Pancreas (tissue), 8 donors: Measurements from ENCODE around the gene SFTA2. TPM values are rescaled to one million over a fixed set of nuclear protein-coding genes. Genes with fewer than 3 reads are reported as not detected.

Experiments
- microRNA-seq, 2 donors: library from miRNA; unstranded; fragments of <30 nt; microRNA quantifications; one replicate each; pipeline versions ENCODE4 to v1.1.0, GENCODE V29; 2019 to 2020
- polyA plus RNA-seq, 2 donors: library from polyadenylated mRNA; stranded (reverse); fragments of 200-250 nt; gene quantifications; one replicate each; pipeline ENCODE4 v1.2.3, GENCODE V29; 2013
- total RNA-seq, 6 donors: library from RNA; stranded (reverse); fragmentation: NEBNext Ultra II Directional in 4 of 6; extraction: Animal tissue kit (Norgen Biotek cat#: 25700) in 4 of 6; gene quantifications; one replicate each; pipeline versions ENCODE4 v1.2.1 to v1.2.4, GENCODE V29; 2021 to 2023
- donor health status: healthy with polysubstance abuse.
- donor health status: DM: no; HTN: no; CAD: no; lungs with moderate emphysema.
- donor health status: DM: no; HTN: no; CAD: no.
- donor health status: Bipolar disorder and iron deficiency.
- donor health status: DM: yes; HTN: yes; CAD: no.
- donor health status: DM: no; HTN: no; CAD: no.
- donor health status: DM: no; HTN: no; CAD: no.
- donor health status: DM: yes; HTN: yes; CAD: no.

SFTA2 gene
- total and polyA plus RNA-seq, 8 donors, result 0.83 to 22.9 (median 3.1) TPM

Small RNAs within 50 kb of the gene (microRNA-seq; reads per million reads assigned to microRNA genes)
- gene MIR4640, result 0.29 to 0.77 reads per million in 2 donors

Other genes starting within 250 kb of the SFTA2 start
- 10 to 100 TPM in 2 of 6 donors, 1 to 10 TPM in 4; 5.3 to 27.2 (median 7.8) TPM for gene PPP1R18, start 245.5 kb downstream of the SFTA2 start, total RNA-seq
- 10 to 100 TPM; 25.8 to 27.1 TPM for gene PPP1R18, start 245.5 kb downstream of the SFTA2 start, polyA plus RNA-seq
- 1 to 10 TPM; 3.3 to 7.9 (median 4.6) TPM for gene NRM, start 241.2 kb downstream of the SFTA2 start, total RNA-seq
- gene NRM, start 241.2 kb downstream of the SFTA2 start, polyA plus RNA-seq, result 10 to 100 TPM; 18.2 to 23.6 TPM
- 10 to 100 TPM; 12.3 to 18.7 (median 13.5) TPM for gene MDC1, start 214.9 kb downstream of the SFTA2 start, total RNA-seq
- 10 to 100 TPM; 18.9 to 28.0 TPM for gene MDC1, start 214.9 kb downstream of the SFTA2 start, polyA plus RNA-seq
- gene TUBB, start 211.8 kb downstream of the SFTA2 start, total RNA-seq, result 100 to 1,000 TPM in 4 of 6 donors, 10 to 100 TPM in 2; 66.1 to 171 (median 116) TPM
- 100 to 1,000 TPM in 1 of 2 donors, 10 to 100 TPM in 1; 67.9 to 111 TPM for gene TUBB, start 211.8 kb downstream of the SFTA2 start, polyA plus RNA-seq
- 10 to 100 TPM; 45.7 to 92.2 (median 51.3) TPM for gene FLOT1, start 189.5 kb downstream of the SFTA2 start, total RNA-seq
- 100 to 1,000 TPM; 123 to 151 TPM for gene FLOT1, start 189.5 kb downstream of the SFTA2 start, polyA plus RNA-seq
- 10 to 100 TPM; 23.0 to 87.5 (median 41.3) TPM for gene IER3, start 187.6 kb downstream of the SFTA2 start, total RNA-seq
- 100 to 1,000 TPM in 1 of 2 donors, 10 to 100 TPM in 1; 99.4 to 174 TPM for gene IER3, start 187.6 kb downstream of the SFTA2 start, polyA plus RNA-seq
- gene DDR1, start 47.7 kb downstream of the SFTA2 start, total RNA-seq, result 100 to 1,000 TPM in 4 of 6 donors, 10 to 100 TPM in 2; 92.7 to 160 (median 118) TPM
- 100 to 1,000 TPM; 103 to 149 TPM for gene DDR1, start 47.7 kb downstream of the SFTA2 start, polyA plus RNA-seq
- gene GTF2H4, start 24.0 kb downstream of the SFTA2 start, total RNA-seq, result 10 to 100 TPM in 5 of 6 donors, 1 to 10 TPM in 1; 9.4 to 23.2 (median 13.0) TPM
- gene GTF2H4, start 24.0 kb downstream of the SFTA2 start, polyA plus RNA-seq, result 10 to 100 TPM; 34.6 to 45.8 TPM
- gene VARS2, start 17.9 kb downstream of the SFTA2 start, total RNA-seq, result 10 to 100 TPM; 11.3 to 25.8 (median 17.1) TPM
- gene VARS2, start 17.9 kb downstream of the SFTA2 start, polyA plus RNA-seq, result 10 to 100 TPM; 40.4 to 40.6 TPM
- 1 to 10 TPM in 1 of 6 donors, under 1 TPM in 1, not detected in 4; 0.09 to 5.6 TPM for gene MUCL3, start 8.8 kb upstream of the SFTA2 start, total RNA-seq
- gene MUCL3, start 8.8 kb upstream of the SFTA2 start, polyA plus RNA-seq, result 1 to 10 TPM in 1 of 2 donors, under 1 TPM in 1; 0.04 to 1.2 TPM
- not detected for gene MUC21, start 51.5 kb upstream of the SFTA2 start, total RNA-seq
- gene MUC21, start 51.5 kb upstream of the SFTA2 start, polyA plus RNA-seq, result under 1 TPM; 0.07 to 0.23 TPM
- gene MUC22, start 78.3 kb upstream of the SFTA2 start, total RNA-seq, result not detected
- under 1 TPM in 1 of 2 donors, not detected in 1; 0.02 TPM for gene MUC22, start 78.3 kb upstream of the SFTA2 start, polyA plus RNA-seq
- gene C6orf15, start 180.4 kb upstream of the SFTA2 start, total RNA-seq, result not detected
- not detected for gene C6orf15, start 180.4 kb upstream of the SFTA2 start, polyA plus RNA-seq
- gene PSORS1C1, start 182.6 kb upstream of the SFTA2 start, total RNA-seq, result 1 to 10 TPM in 1 of 6 donors, under 1 TPM in 5; 0.06 to 1.4 (median 0.30) TPM
- gene PSORS1C1, start 182.6 kb upstream of the SFTA2 start, polyA plus RNA-seq, result 1 to 10 TPM in 1 of 2 donors, under 1 TPM in 1; 0.70 to 1.9 TPM
- under 1 TPM in 1 of 6 donors, not detected in 5; 0.06 TPM for gene CDSN, start 188.3 kb upstream of the SFTA2 start, total RNA-seq
- gene CDSN, start 188.3 kb upstream of the SFTA2 start, polyA plus RNA-seq, result under 1 TPM; 0.05 to 0.08 TPM
- not detected for gene PSORS1C2, start 206.9 kb upstream of the SFTA2 start, total RNA-seq
- gene PSORS1C2, start 206.9 kb upstream of the SFTA2 start, polyA plus RNA-seq, result not detected
- 10 to 100 TPM in 5 of 6 donors, 1 to 10 TPM in 1; 6.7 to 19.3 (median 11.3) TPM for gene CCHCR1, start 225.6 kb upstream of the SFTA2 start, total RNA-seq
- 10 to 100 TPM; 22.3 to 27.0 TPM for gene CCHCR1, start 225.6 kb upstream of the SFTA2 start, polyA plus RNA-seq
- 1 to 10 TPM in 5 of 6 donors, under 1 TPM in 1; 0.83 to 2.4 (median 1.8) TPM for gene TCF19, start 226.4 kb upstream of the SFTA2 start, total RNA-seq
- gene TCF19, start 226.4 kb upstream of the SFTA2 start, polyA plus RNA-seq, result 1 to 10 TPM; 1.9 to 3.4 TPM
- gene POU5F1, start 238.5 kb upstream of the SFTA2 start, total RNA-seq, result 10 to 100 TPM in 1 of 6 donors, 1 to 10 TPM in 5; 1.1 to 23.6 (median 3.2) TPM
- gene POU5F1, start 238.5 kb upstream of the SFTA2 start, polyA plus RNA-seq, result 10 to 100 TPM in 1 of 2 donors, 1 to 10 TPM in 1; 8.6 to 32.1 TPM